Fibroblast of skin of scalp (primary cell): ENCODE data around the gene CD99.
A peak's percentile ranks its signal among the peaks of the same experiment; 100 is the strongest.

Source experiments
- DNase-seq: peaks from one replicate; pipeline ENCODE4 v3.0.0-alpha.2; 2013

CD99 gene

DNA sequence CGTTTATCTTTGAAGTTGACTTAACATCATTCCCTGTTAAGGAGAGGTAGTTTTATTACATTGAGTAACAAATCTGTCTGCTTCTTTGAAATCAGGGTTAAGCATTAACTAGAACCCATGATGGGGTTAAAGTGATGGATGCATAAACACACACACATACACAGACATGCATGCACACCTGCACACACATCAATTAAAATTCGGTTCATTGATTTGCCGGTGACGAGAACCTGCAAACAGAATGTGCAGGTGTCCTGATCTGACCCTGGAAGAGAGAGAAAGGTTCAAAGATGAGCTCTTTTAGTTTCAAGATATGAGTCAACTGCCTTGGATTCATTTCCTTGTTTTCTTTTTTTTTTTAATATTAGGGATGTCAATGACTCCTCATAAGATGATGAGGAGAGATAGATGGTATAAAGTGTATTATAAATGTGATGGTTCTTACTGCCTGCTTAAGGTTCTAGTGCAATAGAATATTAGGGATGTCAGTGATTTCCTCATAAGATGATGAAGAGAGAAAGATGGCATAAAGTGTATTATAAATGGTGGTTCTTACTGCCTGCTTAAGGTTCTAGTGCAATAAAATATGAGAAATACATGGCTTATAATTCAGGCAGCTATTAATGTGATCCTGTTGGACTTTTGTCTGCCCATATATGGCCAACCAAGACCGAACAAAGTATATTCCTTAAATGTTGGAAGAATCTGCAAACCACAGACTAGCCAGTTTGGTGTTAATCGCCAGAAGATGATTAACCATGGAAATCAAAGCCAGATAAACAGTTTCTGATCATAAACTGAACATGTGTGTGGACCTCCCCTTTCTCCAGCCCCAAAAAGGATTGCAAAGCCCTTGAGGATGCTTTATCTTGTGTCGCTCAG is 14.1 kb upstream of the CD99 start:
- peak; percentile 43 for DNase-seq

DNA sequence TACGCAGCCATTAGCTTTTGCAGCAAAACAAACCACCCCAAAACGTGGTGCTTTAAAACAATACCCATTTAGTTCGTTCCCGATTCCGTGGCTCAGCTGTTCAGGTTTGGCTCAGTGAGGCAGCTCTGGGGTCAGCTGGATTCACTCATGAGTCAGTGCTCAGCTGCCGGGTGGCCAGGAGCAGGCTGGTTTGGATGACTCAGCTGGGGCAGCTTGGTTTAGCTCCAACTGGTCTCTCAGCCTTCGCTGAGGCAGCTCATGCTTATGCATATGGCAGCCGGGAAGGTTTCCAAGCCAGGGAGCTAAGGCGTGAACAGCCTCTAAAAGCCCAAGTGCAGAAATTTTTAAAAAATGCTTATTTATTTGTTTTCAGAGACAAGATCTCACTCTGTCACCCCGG is 13.3 kb upstream of the CD99 start:
- DNase-seq, result peak; percentile 97

DNA sequence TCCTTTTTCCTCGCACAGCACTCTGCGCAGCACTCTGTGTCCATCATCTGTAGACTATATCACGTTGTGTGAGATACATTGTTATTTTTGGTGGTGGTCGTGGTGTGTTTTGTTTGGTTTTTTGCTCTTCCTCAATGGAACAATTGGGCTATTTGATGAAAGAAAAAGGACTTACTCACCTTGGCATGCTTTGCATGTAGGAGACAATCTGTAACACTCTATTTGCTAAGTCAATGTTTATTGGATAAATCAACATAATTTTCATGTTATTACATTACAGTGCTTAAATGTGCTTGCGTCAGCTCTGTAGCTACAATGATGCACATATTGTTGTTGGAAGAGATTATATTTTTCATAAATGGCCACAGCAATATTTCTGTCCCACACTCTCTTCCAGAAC is 12.5 kb upstream of the CD99 start:
- DNase-seq, result no peak

DNA sequence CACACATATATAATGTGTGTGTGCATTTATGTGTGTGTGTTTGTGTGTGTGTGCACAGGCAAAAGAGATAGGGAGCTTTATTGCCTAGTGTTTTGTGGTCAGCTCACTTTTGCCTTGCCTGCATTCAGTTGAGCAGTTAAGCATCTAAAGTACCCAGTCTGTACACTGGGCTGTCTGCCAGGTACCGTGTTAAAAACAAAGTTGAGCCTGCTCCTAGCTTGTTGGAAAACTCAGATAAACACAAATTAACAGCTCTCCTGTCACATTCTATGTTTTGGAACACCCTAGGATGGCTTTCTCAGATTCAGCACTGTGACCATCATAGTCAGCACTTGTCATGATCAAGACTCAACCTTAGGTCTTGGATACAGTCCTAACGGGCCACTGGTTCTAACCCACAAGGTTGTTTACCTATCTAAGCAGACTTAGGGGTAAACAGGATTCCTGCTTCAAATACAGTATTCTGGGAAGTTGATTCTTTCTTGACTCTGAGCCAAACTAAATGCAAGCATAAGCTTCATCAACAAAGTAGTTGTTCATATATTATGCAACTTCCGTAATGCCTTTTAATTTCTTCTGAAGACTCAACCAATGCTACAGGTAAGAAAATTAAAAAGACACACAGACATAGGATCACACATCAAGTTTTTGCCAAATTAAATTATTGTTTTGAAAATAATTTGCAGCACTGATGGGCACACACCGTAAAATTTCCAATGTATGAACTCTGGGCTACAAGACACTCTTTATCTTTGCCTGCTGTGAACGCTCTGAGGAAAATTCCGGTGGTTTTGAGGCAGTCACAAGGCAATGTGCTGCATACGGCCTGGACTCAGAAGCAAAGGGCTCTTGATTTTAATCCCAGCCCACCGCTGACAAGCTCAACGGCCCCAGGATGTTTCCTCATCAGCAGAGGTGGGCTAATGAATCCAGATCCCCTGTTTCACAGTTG is 11.3 kb upstream of the CD99 start:
- DNase-seq, result peak; percentile 42

DNA sequence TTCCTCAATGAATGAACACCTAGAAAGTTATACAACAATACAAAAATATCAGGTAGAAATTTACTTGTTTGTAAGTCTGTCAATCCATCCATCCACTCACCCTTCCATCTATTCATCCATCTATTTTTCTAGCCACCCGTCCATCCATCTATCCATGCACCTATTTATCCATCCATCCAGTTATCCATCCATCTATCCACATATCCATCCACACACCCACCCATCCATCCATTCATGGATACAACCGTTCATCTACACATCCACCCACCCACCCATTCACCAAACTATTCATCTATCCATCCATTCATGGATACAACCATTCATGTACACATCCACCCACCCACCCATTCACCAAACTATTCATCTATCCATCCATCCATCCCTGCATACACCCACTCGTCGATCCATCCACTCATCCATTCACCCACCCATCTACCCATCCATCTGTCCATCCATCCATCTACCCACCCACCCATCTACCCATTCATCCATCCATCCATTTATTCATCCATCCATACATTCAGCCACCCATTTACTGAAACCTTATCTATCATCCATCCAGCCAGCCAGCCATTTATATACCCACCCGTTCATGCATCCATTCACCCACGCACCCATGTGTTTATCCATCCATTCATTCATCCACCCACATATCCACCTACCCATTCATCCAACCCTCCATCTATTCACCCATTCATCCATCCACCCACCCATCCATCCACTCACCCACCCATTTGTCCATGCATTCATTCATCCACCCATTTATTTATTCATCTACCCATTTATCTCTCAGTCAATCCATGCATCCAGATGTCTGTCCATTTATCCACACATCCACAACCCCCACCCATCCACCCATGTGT is 10.4 kb upstream of the CD99 start:
- DNase-seq, result no peak

DNA sequence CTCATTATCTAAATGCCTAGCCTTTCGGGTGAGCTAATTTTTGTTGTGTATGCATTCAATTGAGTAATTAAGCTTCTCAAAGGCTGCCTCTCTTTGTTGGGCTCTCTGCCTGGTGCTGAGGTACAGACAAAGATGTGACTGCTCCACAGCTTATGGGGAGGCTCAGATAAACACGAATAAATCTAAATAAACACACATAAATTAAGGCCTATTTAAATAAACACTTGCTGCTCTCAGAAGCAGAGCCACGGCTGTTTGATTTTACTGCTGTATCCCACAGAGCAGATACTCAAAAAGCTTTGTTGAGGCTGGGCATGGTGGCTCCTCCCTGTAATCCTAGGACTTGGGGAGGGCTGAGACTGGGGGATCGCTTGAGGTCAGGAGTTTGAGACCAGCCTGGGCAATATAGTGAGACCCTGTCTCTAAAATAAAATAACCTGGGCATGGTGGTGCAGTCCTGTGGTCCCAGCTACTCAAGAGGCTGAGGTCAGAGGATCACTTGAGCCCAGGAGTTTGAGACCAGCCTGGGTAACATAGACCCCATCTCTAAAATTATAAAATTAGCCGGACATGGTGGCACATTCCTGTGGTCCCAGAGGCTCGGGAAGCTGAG is 8.4 kb upstream of the CD99 start:
- no peak for DNase-seq

DNA sequence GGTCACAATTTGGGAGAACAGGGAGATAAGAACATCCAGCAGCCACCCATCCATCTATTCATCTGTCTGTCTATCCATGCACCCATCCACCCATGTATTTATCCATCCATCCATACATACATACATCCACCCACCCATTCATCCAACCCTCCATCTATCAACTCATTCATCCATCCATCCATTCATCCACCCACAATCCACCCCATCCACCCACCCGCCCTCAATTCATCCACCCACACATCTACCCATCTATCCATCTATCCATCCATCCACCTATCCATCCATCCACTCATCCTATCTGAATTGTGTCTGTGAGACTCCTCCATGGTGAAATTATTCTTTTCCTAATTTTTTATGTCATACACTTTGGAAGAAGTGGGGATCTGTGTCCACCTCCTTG is 6.8 kb upstream of the CD99 start:
- DNase-seq, result no peak

DNA sequence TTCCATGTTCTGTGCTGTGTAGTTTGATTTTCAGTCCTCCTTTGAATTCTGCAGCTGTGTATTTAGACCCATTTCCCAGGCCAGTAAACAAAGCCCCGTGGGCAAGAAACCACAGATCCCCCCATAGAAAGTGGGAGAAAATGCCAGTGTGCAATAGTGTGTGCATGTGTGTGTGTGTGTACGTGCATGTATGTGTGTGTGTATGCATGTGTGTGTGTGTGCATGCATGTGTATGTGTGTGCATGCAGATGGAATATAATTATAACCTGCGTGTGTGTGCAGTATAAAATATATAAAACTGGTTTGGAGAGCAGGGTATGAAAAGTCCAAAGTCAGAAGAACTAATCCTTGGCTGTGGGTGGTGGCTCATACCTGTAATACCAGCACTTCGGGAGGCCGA is 5.2 kb upstream of the CD99 start:
- DNase-seq, result no peak

DNA sequence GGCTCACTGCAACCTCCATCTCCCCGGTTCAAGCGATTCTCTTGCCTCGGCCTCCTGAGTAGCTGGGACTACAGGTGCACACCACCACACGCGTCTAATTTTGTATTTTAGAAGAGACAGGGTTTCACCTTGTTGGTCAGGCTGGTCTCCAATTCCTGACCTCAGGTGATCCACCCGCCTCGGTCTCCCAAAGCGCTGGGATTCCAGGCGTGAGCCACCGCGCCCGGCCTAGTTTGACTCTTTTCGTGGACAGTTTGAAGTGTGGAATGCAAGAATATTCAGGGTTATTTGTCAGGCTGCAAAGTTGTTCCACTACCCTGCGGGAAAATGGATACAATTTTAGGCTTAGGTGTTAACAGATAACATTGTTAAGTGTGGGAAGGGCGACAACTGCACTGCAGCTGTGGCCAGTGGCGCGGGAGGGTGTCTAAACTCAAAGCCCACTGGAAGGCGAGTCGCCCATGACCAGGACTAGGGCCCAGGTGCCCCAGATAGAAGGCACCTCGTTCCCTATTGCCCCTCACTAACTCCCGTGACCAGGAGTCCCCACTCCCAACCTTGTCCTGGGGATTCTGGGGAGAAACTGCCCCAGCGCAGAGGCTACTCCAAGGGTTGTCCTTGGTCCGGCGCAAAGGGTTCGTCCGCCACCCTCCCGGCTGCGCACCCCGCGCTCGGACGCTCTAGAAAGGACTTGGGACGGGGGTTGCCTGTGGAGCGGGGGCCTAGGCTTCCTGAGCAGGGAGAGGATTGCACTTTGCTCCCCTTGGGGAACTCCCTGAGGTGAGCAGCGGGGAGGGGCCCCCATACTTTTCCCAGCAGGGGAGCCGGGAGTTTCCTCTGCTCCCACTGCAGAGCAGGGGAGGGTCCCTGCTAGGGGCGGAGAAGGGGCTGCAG is 1.1 kb upstream of the CD99 start:
- no peak for DNase-seq

DNA sequence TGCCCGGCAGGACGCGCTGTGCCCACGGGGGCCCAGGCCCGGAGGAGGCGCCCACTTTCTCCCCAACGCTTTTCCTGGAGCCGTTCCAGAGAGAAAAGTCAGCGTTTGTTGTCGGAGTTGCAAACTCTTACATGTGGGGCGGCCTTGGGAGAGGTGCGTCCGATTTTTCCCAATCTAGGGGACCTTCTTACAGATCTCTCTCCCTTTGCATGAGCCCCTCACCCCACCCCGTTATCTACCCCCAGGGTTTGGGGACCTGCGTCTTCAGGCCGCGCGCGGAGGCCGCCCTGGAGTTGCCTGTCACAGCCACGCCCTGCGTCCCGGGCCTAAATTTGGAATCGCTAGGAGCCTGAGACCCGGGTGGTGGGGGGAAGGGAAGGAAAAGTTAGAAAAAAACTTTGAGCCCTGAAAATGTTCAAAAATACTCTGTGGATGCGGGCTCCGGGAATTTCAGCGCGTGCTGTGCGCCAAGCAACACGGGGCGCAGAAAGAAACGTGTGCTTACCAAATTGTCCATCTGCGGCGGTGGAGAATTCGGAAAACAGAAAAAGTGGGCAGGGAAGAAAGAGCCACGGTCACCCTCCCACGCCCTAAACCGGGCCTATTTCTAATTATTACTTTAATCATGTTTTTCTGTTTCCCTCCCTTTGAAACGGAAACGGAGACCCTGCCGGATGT is 587 bp downstream of the CD99 start:
- peak; percentile 50 for DNase-seq

DNA sequence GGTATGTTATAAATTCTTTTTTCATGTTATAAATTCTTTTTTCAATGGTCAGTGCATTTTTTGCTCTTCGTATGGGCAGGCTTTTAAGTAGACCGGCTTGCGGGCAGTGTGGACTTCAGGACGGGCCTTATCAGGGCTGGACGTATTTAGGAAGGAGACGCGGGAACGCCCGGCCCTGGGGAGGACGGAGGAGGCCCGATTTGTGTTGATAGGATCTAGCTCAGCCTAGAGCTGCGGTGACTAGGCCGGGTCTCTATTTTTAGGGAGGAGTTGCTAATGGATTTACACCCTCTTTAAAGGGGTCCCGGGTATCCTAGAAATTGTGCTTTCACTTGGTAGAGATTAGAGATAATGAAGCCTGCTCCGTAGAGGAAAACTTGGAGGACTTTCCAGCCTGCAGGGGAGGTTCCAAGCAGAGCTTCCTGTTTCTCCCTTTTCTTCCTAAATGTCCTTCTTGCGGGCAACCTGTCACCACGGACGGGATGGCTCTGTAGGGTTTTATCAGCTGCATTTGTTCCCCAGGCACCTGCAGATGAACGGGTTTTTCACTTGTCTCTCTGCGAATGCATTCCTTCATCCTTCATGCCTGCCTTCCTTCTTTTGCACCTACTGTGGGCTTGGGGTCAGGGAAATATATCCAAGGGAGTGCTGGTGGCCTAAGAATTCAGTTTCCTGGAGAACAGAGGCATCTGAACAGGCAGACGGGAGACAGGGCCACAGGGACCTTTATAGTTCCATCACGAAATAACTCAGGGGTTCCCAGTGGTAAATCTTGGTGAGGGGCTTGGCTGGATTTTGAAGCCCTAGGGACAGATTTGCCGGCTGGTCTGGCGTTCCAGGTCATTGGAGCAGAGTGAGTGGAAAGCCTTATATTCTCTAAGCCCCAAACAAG is 1.4 kb downstream of the CD99 start:
- DNase-seq, result peak; percentile 59

DNA sequence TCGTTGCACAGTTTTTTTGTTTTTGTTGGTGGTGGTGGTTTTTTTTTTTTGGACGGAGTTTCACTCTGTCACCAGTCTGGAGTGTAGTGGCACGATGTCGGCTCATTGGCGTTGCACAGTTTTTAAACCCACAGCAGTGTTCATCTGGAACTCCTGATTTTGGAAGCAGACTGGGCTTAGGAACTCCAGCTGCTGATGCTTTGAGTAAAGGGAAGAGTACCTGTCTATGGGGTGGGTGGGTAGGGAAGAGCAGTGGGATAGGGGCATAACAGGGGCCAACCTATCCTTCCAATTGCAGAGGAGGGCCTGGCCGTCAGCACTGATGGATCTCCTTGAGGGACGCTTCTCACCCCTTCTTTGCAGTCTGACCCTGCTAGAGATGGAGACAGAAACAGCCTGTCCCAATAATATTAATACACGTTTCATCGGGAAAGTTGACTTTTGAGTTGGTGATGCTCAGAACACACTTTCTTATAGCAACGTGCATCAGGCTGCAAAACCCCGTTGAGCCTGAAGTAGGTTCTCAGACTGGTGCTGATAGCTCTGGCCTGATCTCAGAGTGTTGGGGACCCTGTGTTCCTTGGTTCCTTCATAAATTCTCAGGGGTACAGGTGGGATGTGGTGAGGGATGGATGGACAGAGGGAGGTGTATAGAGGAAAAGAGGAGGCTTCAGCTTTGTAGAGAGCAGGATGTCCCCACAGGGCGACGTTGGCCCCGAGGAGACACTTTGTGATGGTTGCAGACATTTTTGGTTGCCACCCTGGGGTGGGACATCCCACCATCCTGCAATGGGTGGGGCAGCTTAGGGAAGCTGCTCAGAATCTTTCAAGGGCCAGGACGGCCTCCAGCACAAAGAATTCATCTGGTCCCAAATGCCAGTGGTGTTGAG is 2.3 kb downstream of the CD99 start:
- DNase-seq, result peak; percentile 4

DNA sequence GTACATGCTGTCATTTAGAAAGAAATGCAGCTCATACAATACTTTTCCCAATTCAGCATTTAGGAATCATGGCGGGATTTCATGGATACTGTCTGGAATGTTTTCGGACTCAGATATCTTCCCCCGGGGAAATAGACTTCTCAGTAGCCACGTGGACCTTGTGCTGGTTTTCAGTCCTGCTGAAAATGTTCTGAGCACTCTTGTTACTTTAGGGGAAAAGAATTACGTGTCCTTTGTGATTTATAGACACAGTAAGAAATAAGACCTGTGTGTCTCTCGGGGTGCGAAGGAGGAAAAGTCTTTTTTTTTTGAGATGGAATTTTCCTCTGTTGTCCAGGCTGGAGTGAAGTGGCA is 3.8 kb downstream of the CD99 start:
- peak; percentile 25 for DNase-seq

DNA sequence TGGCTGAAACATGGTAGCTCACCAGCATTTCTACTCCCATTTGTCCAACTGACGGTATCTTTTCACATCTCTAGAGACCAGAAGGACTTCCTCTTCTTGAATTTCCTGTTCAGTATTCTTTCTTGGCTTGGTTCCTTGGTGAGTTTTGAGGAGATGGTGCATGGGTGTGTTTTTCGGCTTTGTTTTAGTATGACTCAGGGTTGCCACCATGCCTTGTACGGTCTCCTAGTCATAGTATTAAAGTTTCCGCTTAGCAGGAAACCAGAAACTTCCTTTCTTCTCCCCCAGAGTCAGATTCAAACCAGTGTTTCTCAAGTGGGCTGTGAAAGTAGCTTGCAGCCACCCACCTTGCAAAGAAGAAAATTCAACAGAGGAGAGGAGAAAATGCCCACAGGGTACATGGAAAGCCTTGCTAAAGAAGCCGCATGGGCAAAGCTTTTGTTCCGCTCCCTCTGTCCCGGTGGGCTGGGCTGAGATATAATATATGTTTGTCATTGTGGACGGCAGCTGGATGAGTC is 5.7 kb downstream of the CD99 start:
- DNase-seq, result peak; percentile 87

DNA sequence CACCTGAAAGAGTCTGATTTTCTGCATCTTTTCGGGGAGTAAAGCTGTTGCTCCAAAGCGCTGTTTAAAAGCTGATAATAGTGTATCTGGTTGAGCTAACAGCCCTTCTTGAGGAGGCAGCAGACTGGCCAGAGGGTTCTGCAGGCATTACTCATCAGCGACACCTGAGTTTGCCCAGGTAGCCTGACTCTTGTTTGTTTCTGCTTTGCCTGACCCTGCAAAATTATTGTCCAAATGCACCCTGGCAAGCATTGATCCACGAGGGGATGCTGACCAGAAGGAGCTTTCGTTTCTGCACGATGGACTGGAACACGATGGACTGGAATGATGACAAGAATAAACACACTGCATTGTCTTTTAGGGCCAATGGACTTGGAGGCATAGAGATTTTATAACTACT is 6.2 kb downstream of the CD99 start:
- no peak for DNase-seq

DNA sequence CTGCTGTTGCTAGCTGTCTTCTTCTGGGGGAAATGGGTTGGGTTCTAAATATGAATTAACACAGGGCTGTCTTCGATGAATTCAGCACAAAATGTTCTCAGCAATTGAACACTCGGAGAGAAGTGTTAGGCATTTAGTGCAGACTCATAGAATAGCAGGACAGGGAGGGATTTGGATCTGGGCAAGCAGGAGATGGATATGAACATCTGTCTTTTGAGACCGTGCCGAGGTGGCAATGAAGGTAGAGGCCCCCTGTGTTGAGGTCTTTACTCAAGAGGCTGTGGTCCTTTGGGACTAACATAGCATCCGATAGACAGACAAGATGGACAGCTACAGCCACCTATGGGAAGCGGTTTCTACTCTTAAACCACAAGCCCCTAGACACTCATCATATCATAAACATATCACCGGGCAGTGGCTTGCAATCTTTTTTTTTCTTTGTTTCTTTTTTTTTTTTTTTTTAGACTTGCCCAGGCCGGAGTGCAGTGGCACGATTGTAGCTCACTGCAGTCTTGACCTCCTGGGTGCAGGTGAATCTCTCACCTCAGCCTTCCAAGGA is 6.7 kb downstream of the CD99 start:
- DNase-seq, result peak; percentile 16

DNA sequence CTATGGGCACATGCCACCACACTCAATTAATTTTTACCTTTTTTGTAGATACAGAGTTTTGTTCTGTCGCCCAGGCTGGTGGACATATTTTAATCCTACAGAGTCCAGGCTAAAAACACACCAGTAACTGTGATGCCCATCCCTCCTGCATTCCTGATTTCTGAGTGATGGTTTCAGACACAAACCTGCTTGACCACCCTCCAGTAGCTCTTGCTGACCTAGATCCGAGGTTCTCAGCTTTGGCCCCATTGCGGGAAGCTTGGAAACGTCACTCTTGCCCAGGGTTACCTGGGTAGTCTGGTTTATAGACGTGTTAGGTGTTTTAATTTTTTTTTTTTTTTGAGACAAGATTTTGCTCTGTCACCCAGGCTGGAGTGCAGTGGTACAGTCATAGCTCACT is 7.5 kb downstream of the CD99 start:
- no peak for DNase-seq

DNA sequence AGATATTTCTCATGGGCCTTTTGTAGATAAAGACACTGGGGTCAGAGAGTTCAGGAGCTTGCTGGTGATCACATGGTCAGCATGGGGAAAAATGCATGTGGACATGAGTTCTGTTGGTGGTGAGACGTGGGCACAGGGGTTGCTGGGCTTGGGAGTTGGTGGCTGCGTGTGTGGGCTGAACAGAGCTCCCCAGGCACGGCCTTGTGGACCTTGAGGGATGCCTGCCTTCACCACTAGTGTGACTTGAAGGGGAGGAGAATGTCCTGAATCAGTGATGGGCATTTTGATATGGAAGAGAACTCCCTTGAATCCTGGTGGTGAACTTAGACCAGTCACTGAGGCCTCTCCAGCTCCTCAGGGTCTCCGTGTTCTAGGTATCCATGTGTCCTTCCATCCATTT is 8.9 kb downstream of the CD99 start:
- no peak for DNase-seq
